ENCODE data around the gene ZEB2. TPM values are rescaled to one million over a fixed set of nuclear protein-coding genes. Genes with fewer than 3 reads are reported as not detected.

The ZEB2 gene
- total RNA-seq, 1 experiment from 2014 or later: 28.2 TPM

DNA sequence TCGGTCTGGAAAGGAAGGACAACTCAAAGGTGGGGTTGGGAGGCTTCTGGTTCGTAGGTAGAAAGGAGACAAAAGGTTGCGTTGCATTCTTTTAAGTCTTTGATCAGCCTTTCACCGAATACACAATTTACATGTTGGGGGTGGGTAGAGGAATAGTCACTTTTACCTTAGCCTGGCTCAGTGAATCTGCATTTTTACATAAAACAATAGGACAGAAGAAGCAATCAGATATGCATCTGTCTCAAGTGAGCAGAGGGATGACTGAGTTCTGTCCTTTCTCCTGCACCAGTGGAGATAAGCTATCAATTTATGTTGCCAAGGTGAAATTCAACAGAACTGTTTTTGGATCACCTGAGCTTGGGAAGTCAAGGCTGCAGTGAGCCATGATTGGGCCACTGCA, 173.7 kb downstream of the ZEB2 start:
- H3K4me3 Mint-ChIP-seq (ENCODE audit: unreplicated experiment): no peak overlapping the region
- H3K4me1 Mint-ChIP-seq (ENCODE audit: insufficient read depth, unreplicated experiment): peaks cover 5% of the 10 kb centered on the region
- CTCF ChIA-PET: no interaction called here
- no peaks in the 10 kb centered on the region for H3K36me3 Mint-ChIP-seq (ENCODE audit: insufficient read depth, unreplicated experiment)
- intact Hi-C loops (cut with micrococcal nuclease): no loop called here
- POLR2A ChIA-PET: interaction anchor here (0.7 kb wide), 2 partner anchors 137 to 787 kb away, joined by 3 read pairs; no protein-coding TSS in a partner anchor
- no peaks in the 10 kb centered on the region for H3K27me3 Mint-ChIP-seq (ENCODE audit: insufficient read depth, unreplicated experiment)
- no peaks in the 10 kb centered on the region for H3K9me3 Mint-ChIP-seq (ENCODE audit: unreplicated experiment)
- TF ChIP-seq, protein P1, sequence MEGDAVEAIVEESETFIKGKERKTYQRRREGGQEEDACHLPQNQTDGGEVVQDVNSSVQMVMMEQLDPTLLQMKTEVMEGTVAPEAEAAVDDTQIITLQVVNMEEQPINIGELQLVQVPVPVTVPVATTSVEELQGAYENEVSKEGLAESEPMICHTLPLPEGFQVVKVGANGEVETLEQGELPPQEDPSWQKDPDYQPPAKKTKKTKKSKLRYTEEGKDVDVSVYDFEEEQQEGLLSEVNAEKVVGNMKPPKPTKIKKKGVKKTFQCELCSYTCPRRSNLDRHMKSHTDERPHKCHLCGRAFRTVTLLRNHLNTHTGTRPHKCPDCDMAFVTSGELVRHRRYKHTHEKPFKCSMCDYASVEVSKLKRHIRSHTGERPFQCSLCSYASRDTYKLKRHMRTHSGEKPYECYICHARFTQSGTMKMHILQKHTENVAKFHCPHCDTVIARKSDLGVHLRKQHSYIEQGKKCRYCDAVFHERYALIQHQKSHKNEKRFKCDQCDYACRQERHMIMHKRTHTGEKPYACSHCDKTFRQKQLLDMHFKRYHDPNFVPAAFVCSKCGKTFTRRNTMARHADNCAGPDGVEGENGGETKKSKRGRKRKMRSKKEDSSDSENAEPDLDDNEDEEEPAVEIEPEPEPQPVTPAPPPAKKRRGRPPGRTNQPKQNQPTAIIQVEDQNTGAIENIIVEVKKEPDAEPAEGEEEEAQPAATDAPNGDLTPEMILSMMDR (IDR thresholded peaks at IDR 0.05; ENCODE audit: unreplicated experiment): no peak
- no peak overlapping the region for H3K27ac Mint-ChIP-seq (ENCODE audit: low read depth, unreplicated experiment)
- no TSS peak for BruUV-seq (replicated peaks)
- no peak for DNase-seq (ENCODE audit: unreplicated experiment)

DNA sequence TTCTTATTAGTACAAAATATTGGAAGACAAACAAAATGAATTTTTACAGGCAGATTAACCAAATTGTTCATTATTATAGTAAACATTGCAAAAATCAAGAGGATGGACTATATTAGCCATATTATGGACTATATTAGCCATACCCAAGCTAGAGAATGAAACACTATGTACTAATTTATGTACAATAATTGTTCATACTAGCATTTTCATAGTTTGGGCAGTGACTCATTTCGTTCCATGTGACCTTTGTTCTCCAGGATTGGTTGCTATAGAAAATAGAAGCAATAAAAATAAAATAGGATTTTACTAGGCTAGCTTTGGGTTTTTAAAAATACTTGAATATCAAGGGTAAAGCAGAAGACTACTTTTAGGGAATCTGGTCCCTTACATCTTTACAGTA, 176.8 kb downstream of the ZEB2 start:
- TF ChIP-seq, protein P1 (IDR thresholded peaks at IDR 0.05; ENCODE audit: unreplicated experiment): no peak
- no peaks in the 10 kb centered on the region for H3K27me3 Mint-ChIP-seq (ENCODE audit: insufficient read depth, unreplicated experiment)
- H3K36me3 Mint-ChIP-seq (ENCODE audit: insufficient read depth, unreplicated experiment): no peaks in the 10 kb centered on the region
- intact Hi-C loops (cut with micrococcal nuclease): no loop called here
- BruUV-seq (replicated peaks): no TSS peak
- H3K4me1 Mint-ChIP-seq (ENCODE audit: insufficient read depth, unreplicated experiment): no peaks in the 10 kb centered on the region
- ChIA-PET CTCF (interaction anchor here (0.5 to 0.8 kb wide), 4 partner anchors 11 to 510 kb away, joined by 3 to 5 read pairs (median 4); no protein-coding TSS in a partner anchor), POLR2A (interaction anchor here (0.6 to 2.0 kb wide), 3 partner anchors 9 to 1100 kb away, joined by 3 to 5 read pairs (median 3); no protein-coding TSS in a partner anchor)
- DNase-seq (ENCODE audit: unreplicated experiment): no peak
- H3K4me3 Mint-ChIP-seq (ENCODE audit: unreplicated experiment): no peak overlapping the region
- no peak overlapping the region for H3K27ac Mint-ChIP-seq (ENCODE audit: low read depth, unreplicated experiment)
- no peaks in the 10 kb centered on the region for H3K9me3 Mint-ChIP-seq (ENCODE audit: unreplicated experiment)

DNA sequence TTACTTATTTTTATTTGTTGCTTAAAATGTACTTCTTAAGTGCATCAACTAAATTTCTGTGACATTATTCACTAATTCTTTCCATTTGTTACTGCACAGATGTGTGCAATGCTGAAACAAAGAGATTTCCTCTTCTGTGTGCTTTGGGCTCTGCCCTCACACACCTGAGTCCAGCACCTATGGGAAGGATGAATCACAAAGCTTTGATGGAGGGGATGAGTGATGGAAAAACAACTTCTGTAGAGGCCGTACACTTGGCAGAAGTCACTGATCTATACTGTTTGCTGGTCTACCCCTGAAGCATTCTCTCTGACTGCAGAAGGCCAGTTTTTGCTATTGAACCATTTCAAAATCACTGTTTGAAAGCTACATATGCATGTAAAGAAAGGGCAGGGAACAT, 178.4 kb downstream of the ZEB2 start:
- Mint-ChIP-seq H3K4me1 (ENCODE audit: insufficient read depth, unreplicated experiment) (no peaks in the 10 kb centered on the region), H3K27ac (ENCODE audit: low read depth, unreplicated experiment) (no peak overlapping the region), H3K4me3 (ENCODE audit: unreplicated experiment) (no peak overlapping the region), H3K36me3 (ENCODE audit: insufficient read depth, unreplicated experiment) (no peaks in the 10 kb centered on the region), H3K9me3 (ENCODE audit: unreplicated experiment) (no peaks in the 10 kb centered on the region), H3K27me3 (ENCODE audit: insufficient read depth, unreplicated experiment) (no peaks in the 10 kb centered on the region)
- TF ChIP-seq, protein P1 (IDR thresholded peaks at IDR 0.05; ENCODE audit: unreplicated experiment): no peak
- intact Hi-C loops (cut with micrococcal nuclease): no loop called here
- ChIA-PET POLR2A (interaction anchor here (2.0 kb wide), 1 partner anchor 16 kb away, joined by 5 read pairs; no protein-coding TSS in a partner anchor), CTCF (no interaction called here)
- DNase-seq (ENCODE audit: unreplicated experiment): no peak
- BruUV-seq (replicated peaks): no TSS peak

DNA sequence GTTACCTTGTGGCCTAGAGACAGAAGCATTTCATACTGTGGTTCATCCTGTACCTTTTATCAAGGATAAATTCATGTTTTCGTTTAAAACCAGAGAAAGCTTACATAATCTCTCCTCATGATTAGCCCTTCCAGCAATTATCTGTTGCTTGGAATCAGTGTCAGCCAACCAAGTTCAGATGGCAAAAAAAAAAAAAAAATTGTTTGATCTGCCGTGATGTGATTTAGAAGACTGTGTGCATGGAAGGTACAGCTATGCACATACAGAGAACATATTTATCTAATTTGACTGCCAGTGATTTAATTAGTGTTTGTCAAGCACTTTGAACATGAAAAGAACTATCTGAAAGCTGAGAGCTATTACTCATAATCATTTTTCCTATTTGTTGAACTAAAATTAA, 180.9 kb downstream of the ZEB2 start:
- no TSS peak for BruUV-seq (replicated peaks)
- Mint-ChIP-seq H3K9me3 (ENCODE audit: unreplicated experiment) (no peaks in the 10 kb centered on the region), H3K4me1 (ENCODE audit: insufficient read depth, unreplicated experiment) (no peaks in the 10 kb centered on the region), H3K27me3 (ENCODE audit: insufficient read depth, unreplicated experiment) (no peaks in the 10 kb centered on the region), H3K27ac (ENCODE audit: low read depth, unreplicated experiment) (no peak overlapping the region), H3K36me3 (ENCODE audit: insufficient read depth, unreplicated experiment) (no peaks in the 10 kb centered on the region), H3K4me3 (ENCODE audit: unreplicated experiment) (no peak overlapping the region)
- CTCF ChIA-PET: interaction anchor here (0.6 to 1.0 kb wide), 3 partner anchors 10 to 57 kb away, joined by 3 to 4 read pairs (median 4); no protein-coding TSS in a partner anchor
- DNase-seq (ENCODE audit: unreplicated experiment): no peak
- TF ChIP-seq, protein P1 (IDR thresholded peaks at IDR 0.05; ENCODE audit: unreplicated experiment): no peak
- intact Hi-C loops (cut with micrococcal nuclease): loop anchor here (10.0 kb wide), 1 partner anchor 556 kb away; no protein-coding TSS in a partner anchor
- POLR2A ChIA-PET: interaction anchor here (0.7 to 1.0 kb wide), 2 partner anchors 11 to 384 kb away, joined by 3 to 6 read pairs; no protein-coding TSS in a partner anchor
